ENCODE results near the gene DPYD. TPM values are rescaled to one million over a fixed set of nuclear protein-coding genes. Genes with fewer than 3 reads are reported as not detected.

The DPYD gene
- total and polyA plus RNA-seq, 9 of the 15 experiments (the other 6 are each of a cell fraction or from before 2014, with no cell fraction given) = 0.03 to 0.25 (median 0.08) TPM; not detected in 2

- ATAC-seq (no peak), FAIRE-seq (no peak), DNase-seq (ENCODE audit: extremely low read depth in 1 of 4, low spot score in 3 of 4) (no peak)
- in situ Hi-C loops (cut with MboI) (no loop called here), intact Hi-C loops (cut with micrococcal nuclease) (no loop called here)
- Histone ChIP-seq H3K4me2 (ENCODE audit: insufficient read depth, low read length) (no peak overlapping the region), H4K20me1 (replicated peaks; ENCODE audit: control insufficient read depth, insufficient read depth, low read length) (no peaks in the 10 kb centered on the region), H3K27ac (ENCODE audit: extremely low read depth, low read depth, low read length) (no peak overlapping the region), H3K9me3 (replicated peaks; ENCODE audit: control insufficient read depth, insufficient read depth, low read depth, low read length) (no peaks in the 10 kb centered on the region), H3K9me1 (ENCODE audit: control insufficient read depth, insufficient read depth, low read length) (no peaks in the 10 kb centered on the region), H3K36me3 (ENCODE audit: control insufficient read depth, insufficient read depth, low read length) (no peaks in the 10 kb centered on the region), H3K4me1 (replicated peaks in 1 of 2; ENCODE audit: control insufficient read depth in 2 of 2, insufficient read depth in 2 of 2, low read length in 2 of 2) (no peaks in the 10 kb centered on the region), H2AFZ (ENCODE audit: low read depth, low read length) (no peak overlapping the region), H3K79me2 (ENCODE audit: control insufficient read depth, insufficient read depth, low read length) (no peaks in the 10 kb centered on the region), H3K27me3 (ENCODE audit: control insufficient read depth in 2 of 2, insufficient read depth in 2 of 2, low read length in 2 of 2) (no peaks in the 10 kb centered on the region), H3K4me3 (no peak overlapping the region), H3K9ac (ENCODE audit: insufficient read depth in 1 of 2, low read depth in 2 of 2, low read length in 2 of 2) (no peak overlapping the region)
- BruUV-seq (replicated peaks) = no TSS peak
- TF ChIP-seq MCM7 (IDR thresholded peaks at IDR 0.05) (no peak), HIVEP1 (CRISPR knock-in tag; IDR thresholded peaks at IDR 0.05) (no peak), ETV5 (CRISPR knock-in tag; IDR thresholded peaks at IDR 0.05; ENCODE audit: low read depth) (no peak), FOXP4 (CRISPR knock-in tag; IDR thresholded peaks at IDR 0.05; ENCODE audit: borderline replicate concordance) (no peak)
- POLR2A ChIA-PET = no interaction called here
- whole genome bisulfite sequencing (ENCODE audit: insufficient coverage, low coverage, missing lambda C conversion rate) = 0% methylated on average over 1 of the region's 1 CpG
- CTCF ChIA-PET (ENCODE audit: low intra/inter-chr PET ratio) = no interaction called here
Measured at GRCh38 chr1:97372531-97372930, 548.3 kb downstream of the DPYD start.

DNA sequence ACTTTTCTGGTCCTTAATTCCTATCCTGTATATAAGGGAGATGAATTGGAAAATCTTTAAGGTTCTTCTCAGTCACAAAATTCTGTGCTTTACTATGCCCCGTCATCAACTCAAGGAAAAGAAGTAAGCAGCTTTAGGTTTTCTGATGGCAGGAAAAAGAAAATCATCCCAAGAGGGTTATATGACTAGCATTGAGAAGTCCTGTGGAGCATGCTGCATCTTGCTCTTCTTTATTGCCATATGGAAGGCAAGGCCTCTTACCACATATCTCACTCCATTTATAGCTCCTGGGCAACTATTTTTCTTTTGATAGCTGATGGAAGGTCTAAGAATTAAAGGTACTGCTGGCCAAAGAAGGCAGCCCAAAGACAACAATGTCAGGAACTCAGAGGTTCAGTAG is 552.5 kb downstream of the DPYD start:
- Histone ChIP-seq H3K36me3 (ENCODE audit: control insufficient read depth, insufficient read depth, low read length) (no peaks in the 10 kb centered on the region), H3K4me3 (no peak overlapping the region), H3K79me2 (ENCODE audit: control insufficient read depth, insufficient read depth, low read length) (no peaks in the 10 kb centered on the region), H3K9me1 (ENCODE audit: control insufficient read depth, insufficient read depth, low read length) (no peaks in the 10 kb centered on the region), H3K27me3 (ENCODE audit: control insufficient read depth in 2 of 2, insufficient read depth in 2 of 2, low read length in 2 of 2) (no peaks in the 10 kb centered on the region), H3K4me1 (replicated peaks in 1 of 2; ENCODE audit: control insufficient read depth in 2 of 2, insufficient read depth in 2 of 2, low read length in 2 of 2) (no peaks in the 10 kb centered on the region), H4K20me1 (replicated peaks; ENCODE audit: control insufficient read depth, insufficient read depth, low read length) (no peaks in the 10 kb centered on the region), H3K4me2 (ENCODE audit: insufficient read depth, low read length) (no peak overlapping the region), H2AFZ (ENCODE audit: low read depth, low read length) (no peak overlapping the region), H3K27ac (ENCODE audit: extremely low read depth, low read depth, low read length) (no peak overlapping the region), H3K9ac (ENCODE audit: insufficient read depth in 1 of 2, low read depth in 2 of 2, low read length in 2 of 2) (no peak overlapping the region), H3K9me3 (replicated peaks; ENCODE audit: control insufficient read depth, insufficient read depth, low read depth, low read length) (no peaks in the 10 kb centered on the region)
- FAIRE-seq (no peak), DNase-seq (ENCODE audit: extremely low read depth in 1 of 4, low spot score in 3 of 4) (no peak), ATAC-seq (no peak)
- intact Hi-C loops (cut with micrococcal nuclease) (no loop called here), in situ Hi-C loops (cut with MboI) (no loop called here)
- WGBS (ENCODE audit: insufficient coverage, low coverage, missing lambda C conversion rate) = 0% methylated on average over 1 of the region's 1 CpG
- ChIA-PET POLR2A (no interaction called here), CTCF (ENCODE audit: low intra/inter-chr PET ratio) (no interaction called here)
- BruUV-seq (replicated peaks) = no TSS peak
- no peak for TF ChIP-seq RBM34 (IDR thresholded peaks at IDR 0.05; ENCODE audit: borderline replicate concordance, insufficient read depth, low read length)
- TF ChIP-seq ZNF584 (CRISPR knock-in tag; IDR thresholded peaks at IDR 0.05; ENCODE audit: low read depth) = no peak
- TF ChIP-seq, protein P1, sequence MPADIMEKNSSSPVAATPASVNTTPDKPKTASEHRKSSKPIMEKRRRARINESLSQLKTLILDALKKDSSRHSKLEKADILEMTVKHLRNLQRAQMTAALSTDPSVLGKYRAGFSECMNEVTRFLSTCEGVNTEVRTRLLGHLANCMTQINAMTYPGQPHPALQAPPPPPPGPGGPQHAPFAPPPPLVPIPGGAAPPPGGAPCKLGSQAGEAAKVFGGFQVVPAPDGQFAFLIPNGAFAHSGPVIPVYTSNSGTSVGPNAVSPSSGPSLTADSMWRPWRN (IDR thresholded peaks at IDR 0.05; ENCODE audit: low read depth) = no peak
- no peak for TF ChIP-seq ZBTB7A (IDR thresholded peaks at IDR 0.05; ENCODE audit: borderline replicate concordance, control insufficient read depth, low read depth, low read length)
- no peak for TF ChIP-seq ZFX (CRISPR knock-in tag; IDR thresholded peaks at IDR 0.05)
- TF ChIP-seq, protein P2, sequence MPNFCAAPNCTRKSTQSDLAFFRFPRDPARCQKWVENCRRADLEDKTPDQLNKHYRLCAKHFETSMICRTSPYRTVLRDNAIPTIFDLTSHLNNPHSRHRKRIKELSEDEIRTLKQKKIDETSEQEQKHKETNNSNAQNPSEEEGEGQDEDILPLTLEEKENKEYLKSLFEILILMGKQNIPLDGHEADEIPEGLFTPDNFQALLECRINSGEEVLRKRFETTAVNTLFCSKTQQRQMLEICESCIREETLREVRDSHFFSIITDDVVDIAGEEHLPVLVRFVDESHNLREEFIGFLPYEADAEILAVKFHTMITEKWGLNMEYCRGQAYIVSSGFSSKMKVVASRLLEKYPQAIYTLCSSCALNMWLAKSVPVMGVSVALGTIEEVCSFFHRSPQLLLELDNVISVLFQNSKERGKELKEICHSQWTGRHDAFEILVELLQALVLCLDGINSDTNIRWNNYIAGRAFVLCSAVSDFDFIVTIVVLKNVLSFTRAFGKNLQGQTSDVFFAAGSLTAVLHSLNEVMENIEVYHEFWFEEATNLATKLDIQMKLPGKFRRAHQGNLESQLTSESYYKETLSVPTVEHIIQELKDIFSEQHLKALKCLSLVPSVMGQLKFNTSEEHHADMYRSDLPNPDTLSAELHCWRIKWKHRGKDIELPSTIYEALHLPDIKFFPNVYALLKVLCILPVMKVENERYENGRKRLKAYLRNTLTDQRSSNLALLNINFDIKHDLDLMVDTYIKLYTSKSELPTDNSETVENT (CRISPR knock-in tag; IDR thresholded peaks at IDR 0.05) = no peak
- no peak for TF ChIP-seq BCL6 (CRISPR knock-in tag; IDR thresholded peaks at IDR 0.05)
- no peak for TF ChIP-seq MAFF (IDR thresholded peaks at IDR 0.05; ENCODE audit: low read length)
